ENCODE measurements around the gene DLEU7. TPM values are rescaled to one million over a fixed set of nuclear protein-coding genes. Genes with fewer than 3 reads are reported as not detected.

The DLEU7 gene
- total RNA-seq, 4 donors from 2014 or later = 0.49 to 0.61 TPM; not detected in 2

- intact Hi-C loops (cut with DNase I; ENCODE audit: low total_unique reads) = no loop called here
- TF ChIP-seq CTCF (IDR thresholded peaks at IDR 0.05) (no peak), POLR2A (IDR thresholded peaks at IDR 0.05) (no peak)
- no peak overlapping the region for H3K4me3 ChIP-seq (ENCODE audit: low read depth, poor library complexity, severe bottlenecking)
- WGBS, 2 donors = 31 to 36% methylated on average over 2 of the region's 2 CpGs
- no peak for DNase-seq (ENCODE audit: low spot score in 2 of 2)
Measured at GRCh38 chr13:50829896-50830295, 13.6 kb downstream of the DLEU7 start.

- H3K4me3 ChIP-seq (ENCODE audit: low read depth, poor library complexity, severe bottlenecking) = no peak overlapping the region
- intact Hi-C loops (cut with DNase I; ENCODE audit: low total_unique reads) = no loop called here
- no peak for DNase-seq (ENCODE audit: low spot score in 2 of 2)
- TF ChIP-seq CTCF (IDR thresholded peaks at IDR 0.05) (no peak), POLR2A (IDR thresholded peaks at IDR 0.05) (no peak)
- 41 to 44% methylated on average over 3 of the region's 3 CpGs for WGBS, 2 donors
Measured at GRCh38 chr13:50829226-50829625, 14.3 kb downstream of the DLEU7 start.

GRCh38 chr13:50826035-50826434 is 17.5 kb downstream of the DLEU7 start:
- intact Hi-C loops (cut with DNase I; ENCODE audit: low total_unique reads) = no loop called here
- 89 to 91% methylated on average over 3 of the region's 3 CpGs for WGBS, 2 donors

GRCh38 chr13:50812242-50812641 is 31.2 kb downstream of the DLEU7 start:
- no peak for TF ChIP-seq POLR2A (IDR thresholded peaks at IDR 0.05)
- TF ChIP-seq CTCF (IDR thresholded peaks at IDR 0.05) = no peak
- no peak overlapping the region for H3K4me3 ChIP-seq (ENCODE audit: low read depth, poor library complexity, severe bottlenecking)
- no peak for DNase-seq (ENCODE audit: low spot score in 2 of 2)
- intact Hi-C loops (cut with DNase I; ENCODE audit: low total_unique reads) = no loop called here
- 70 to 80% methylated on average over 4 of the region's 4 CpGs for WGBS, 2 donors

More at GRCh38 chr13:50826035-50826434, 17.5 kb downstream of the DLEU7 start:
- no peak for TF ChIP-seq CTCF (IDR thresholded peaks at IDR 0.05)
- TF ChIP-seq POLR2A (IDR thresholded peaks at IDR 0.05) = no peak
- DNase-seq (ENCODE audit: low spot score in 2 of 2) = no peak
- no peak overlapping the region for H3K4me3 ChIP-seq (ENCODE audit: low read depth, poor library complexity, severe bottlenecking)

- TF ChIP-seq CTCF (IDR thresholded peaks at IDR 0.05) (no peak), POLR2A (IDR thresholded peaks at IDR 0.05) (no peak)
- H3K4me3 ChIP-seq (ENCODE audit: low read depth, poor library complexity, severe bottlenecking) = no peak overlapping the region
- no peak for DNase-seq (ENCODE audit: low spot score in 2 of 2)
- intact Hi-C loops (cut with DNase I; ENCODE audit: low total_unique reads) = no loop called here
- 63 to 85% methylated on average over 2 of the region's 2 CpGs for WGBS, 2 donors
Measured at GRCh38 chr13:50810998-50811397, 32.5 kb downstream of the DLEU7 start.

GRCh38 chr13:50810468-50810867 is 33.0 kb downstream of the DLEU7 start:
- intact Hi-C loops (cut with DNase I; ENCODE audit: low total_unique reads) = no loop called here
- no peak for DNase-seq (ENCODE audit: low spot score in 2 of 2)
- TF ChIP-seq CTCF (IDR thresholded peaks at IDR 0.05) (no peak), POLR2A (IDR thresholded peaks at IDR 0.05) (no peak)
- no peak overlapping the region for H3K4me3 ChIP-seq (ENCODE audit: low read depth, poor library complexity, severe bottlenecking)
- WGBS, 2 donors = 86 to 87% methylated on average over 4 of the region's 4 CpGs

Measured in lower leg skin (tissue), 4 donors.